Stimulated activated naive B cell treated with anti-CD40 and anti-IgM and Interleukin-4, amounts not matched to agents 10 μg/mL and 1 μg/mL and 100 μg/mL, for 72 hours (primary cell): ENCODE data around the gene GLIPR2.

Source experiments
- ATAC-seq, 2 donors: fragments of 150-1000 bp; cut with Tn5 transposase; replicated peaks; 2 replicates each; pipeline ENCODE4 v1.10.0; 2021; ENCODE audit warnings: moderate library complexity in 1 of 2
- DNase-seq: peaks from one replicate; pipeline ENCODE4 v3.0.0; 2021
- H3K27ac Mint-ChIP-seq: one replicate; pipeline ENCODE4 v1.8.0; 2022; ENCODE audit warnings: mild to moderate bottlenecking, mixed read lengths
- H3K27me3 Mint-ChIP-seq, 2 donors: one replicate each; pipeline ENCODE4 v1.8.0; 2022; ENCODE audit warnings: mixed read lengths in 2 of 2
- H3K36me3 Mint-ChIP-seq, 2 donors: one replicate each; pipeline ENCODE4 v1.8.0; 2022; ENCODE audit warnings: mixed read lengths in 2 of 2, mild to moderate bottlenecking in 1 of 2
- H3K4me1 Mint-ChIP-seq, 2 donors: one replicate each; pipeline ENCODE4 v1.8.0; 2022; ENCODE audit warnings: mixed read lengths in 2 of 2, mild to moderate bottlenecking in 1 of 2
- H3K4me3 Mint-ChIP-seq, 2 donors: one replicate each; pipeline ENCODE4 v1.8.0; 2022; ENCODE audit warnings: mild to moderate bottlenecking in 2 of 2, mixed read lengths in 2 of 2, moderate library complexity in 1 of 2
- H3K9me3 Mint-ChIP-seq, 2 donors: one replicate each; pipeline ENCODE4 v1.8.0; 2022; ENCODE audit warnings: mixed read lengths in 2 of 2, mild to moderate bottlenecking in 1 of 2

Gene GLIPR2

GRCh38 chr9:36193023-36193422 is 56.5 kb downstream of the GLIPR2 start:
- no peaks in the 10 kb centered on the region for H3K9me3 Mint-ChIP-seq
- ATAC-seq (no peak), DNase-seq (no peak)
- H3K27ac Mint-ChIP-seq = no peak overlapping the region
- H3K4me1 Mint-ChIP-seq = peaks cover 30 to 51% of the 10 kb centered on the region in 2 donors
- peak overlapping the region; percentile 88 to 89 for H3K4me3 Mint-ChIP-seq
- H3K36me3 Mint-ChIP-seq = peaks cover 25 to 32% of the 10 kb centered on the region in 2 donors
- no peaks in the 10 kb centered on the region for H3K27me3 Mint-ChIP-seq

GRCh38 chr9:36194326-36195000 is 57.9 kb downstream of the GLIPR2 start:
- Mint-ChIP-seq H3K27ac (peak overlapping the region; percentile 53), H3K4me1 (peaks cover 30 to 44% of the 10 kb centered on the region in 2 donors), H3K4me3 (no peak overlapping the region), H3K27me3 (no peaks in the 10 kb centered on the region), H3K36me3 (peaks cover 26 to 32% of the 10 kb centered on the region in 2 donors), H3K9me3 (no peaks in the 10 kb centered on the region)
- DNase-seq = no peak
- no peak for ATAC-seq

GRCh38 chr9:36204906-36205547 is 68.5 kb downstream of the GLIPR2 start:
- no peak for ATAC-seq
- Mint-ChIP-seq H3K27ac (no peak overlapping the region), H3K4me3 (no peak overlapping the region), H3K4me1 (peaks cover 24 to 32% of the 10 kb centered on the region in 2 donors), H3K36me3 (peaks cover 42 to 62% of the 10 kb centered on the region in 2 donors), H3K27me3 (no peaks in the 10 kb centered on the region), H3K9me3 (no peaks in the 10 kb centered on the region)
- no peak for DNase-seq

GRCh38 chr9:36207016-36207415 is 70.5 kb downstream of the GLIPR2 start:
- peaks cover 24 to 40% of the 10 kb centered on the region in 2 donors for H3K4me1 Mint-ChIP-seq
- H3K4me3 Mint-ChIP-seq = no peak overlapping the region
- peaks cover 52 to 81% of the 10 kb centered on the region in 2 donors for H3K36me3 Mint-ChIP-seq
- no peak for DNase-seq
- peak overlapping the region; percentile 67 for H3K27ac Mint-ChIP-seq
- H3K9me3 Mint-ChIP-seq = no peaks in the 10 kb centered on the region
- ATAC-seq = no peak
- no peaks in the 10 kb centered on the region for H3K27me3 Mint-ChIP-seq

GRCh38 chr9:36207546-36208012 is 71.0 kb downstream of the GLIPR2 start:
- peaks cover 24 to 40% of the 10 kb centered on the region in 2 donors for H3K4me1 Mint-ChIP-seq
- no peak for ATAC-seq
- peak overlapping the region; percentile 80 for H3K27ac Mint-ChIP-seq
- no peak for DNase-seq
- H3K27me3 Mint-ChIP-seq = no peaks in the 10 kb centered on the region
- H3K9me3 Mint-ChIP-seq = no peaks in the 10 kb centered on the region
- peaks cover 50 to 77% of the 10 kb centered on the region in 2 donors for H3K36me3 Mint-ChIP-seq
- H3K4me3 Mint-ChIP-seq = no peak overlapping the region

- Mint-ChIP-seq H3K27ac (peak overlapping the region; percentile 15), H3K27me3 (no peaks in the 10 kb centered on the region), H3K4me1 (peaks cover 22 to 45% of the 10 kb centered on the region in 2 donors), H3K9me3 (no peaks in the 10 kb centered on the region), H3K4me3 (no peak overlapping the region), H3K36me3 (peaks cover 49 to 78% of the 10 kb centered on the region in 2 donors)
- DNase-seq = no peak
- no peak for ATAC-seq
Observed at GRCh38 chr9:36208521-36209253, 72.2 kb downstream of the GLIPR2 start.

GRCh38 chr9:36210722-36211121 is 74.2 kb downstream of the GLIPR2 start:
- DNase-seq (no peak), ATAC-seq (no peak)
- Mint-ChIP-seq H3K36me3 (peaks cover 42 to 61% of the 10 kb centered on the region in 2 donors), H3K9me3 (no peaks in the 10 kb centered on the region), H3K27ac (no peak overlapping the region), H3K27me3 (no peaks in the 10 kb centered on the region), H3K4me1 (peaks cover 19 to 45% of the 10 kb centered on the region in 2 donors), H3K4me3 (no peak overlapping the region)

GRCh38 chr9:36211510-36211909 is 75.0 kb downstream of the GLIPR2 start:
- DNase-seq = no peak
- Mint-ChIP-seq H3K36me3 (peaks cover 40 to 58% of the 10 kb centered on the region in 2 donors), H3K27me3 (no peaks in the 10 kb centered on the region), H3K4me3 (no peak overlapping the region), H3K27ac (peak overlapping the region; percentile 47), H3K9me3 (no peaks in the 10 kb centered on the region), H3K4me1 (peaks cover 21 to 37% of the 10 kb centered on the region in 2 donors)
- ATAC-seq = no peak

- Mint-ChIP-seq H3K27me3 (no peaks in the 10 kb centered on the region), H3K9me3 (no peaks in the 10 kb centered on the region), H3K36me3 (peaks cover 30 to 55% of the 10 kb centered on the region in 2 donors), H3K4me3 (no peak overlapping the region), H3K4me1 (peaks cover 19 to 36% of the 10 kb centered on the region in 2 donors), H3K27ac (no peak overlapping the region)
- no peak for ATAC-seq
- no peak for DNase-seq
Observed at GRCh38 chr9:36213387-36213786, 76.9 kb downstream of the GLIPR2 start.
